HepG2 (cell line): ENCODE measurements around the gene BCLAF1. TPM values are rescaled to one million over a fixed set of nuclear protein-coding genes. Genes with fewer than 3 reads are reported as not detected.

Experiments used
- CBX2 ChIP-seq, 2 experiments: fragments of 200-600 bp in 1 of 2; sonication (generic); formaldehyde crosslinking in 1 of 2; IDR thresholded peaks; 2 replicates each; pipeline versions ENCODE4 v1.7.0 to v1.8.1; 2018 to 2022; ENCODE audit warnings: low read depth in 2 of 2, low read length in 1 of 2, mild to moderate bottlenecking in 1 of 2, missing genetic modification reagents in 1 of 2
- CEBPG ChIP-seq: IDR thresholded peaks from 2 replicates; pipeline ENCODE4 v1.6.1; 2016
- EP300 ChIP-seq, 3 experiments: sonication (generic) in 1 of 3; formaldehyde crosslinking in 1 of 3; IDR thresholded peaks; 2 replicates each; pipeline versions ENCODE4 v1.5.1 to v1.6.1; 2011 to 2020; ENCODE audit warnings: low read depth in 2 of 3, low read length in 2 of 3, borderline replicate concordance in 1 of 3, improper control_type of control experiment in 1 of 3, mild to moderate bottlenecking in 1 of 3, missing genetic modification reagents in 1 of 3, moderate library complexity in 1 of 3
- FOSL2 ChIP-seq: sonication (generic); formaldehyde crosslinking; IDR thresholded peaks from 2 replicates; pipeline ENCODE4 v1.4.0; 2020; ENCODE audit warnings: missing genetic modification reagents
- FOXK2 ChIP-seq: fragments of 450-650 bp; IDR thresholded peaks from 2 replicates; pipeline ENCODE4 v1.6.1; 2016
- SNAPC2 ChIP-seq: sonication (generic); formaldehyde crosslinking; IDR thresholded peaks from 2 replicates; pipeline ENCODE4 v1.8.1; 2022; ENCODE audit warnings: mild to moderate bottlenecking, missing genetic modification reagents
- SOX13 ChIP-seq, 3 experiments: fragments of 450-650 bp in 1 of 3; sonication (generic) in 1 of 3; formaldehyde crosslinking in 1 of 3; IDR thresholded peaks in 2 of 3; conservative IDR thresholded peaks in 1 of 3; 2 replicates each; pipeline versions ENCODE4 v1.5.0 to v1.6.1; 2016 to 2020; ENCODE audit warnings: antibody characterized with exemption in 1 of 3, mild to moderate bottlenecking in 1 of 3, missing compliant biosample characterization in 1 of 3, missing genetic modification reagents in 1 of 3, moderate library complexity in 1 of 3
- ZNF12 ChIP-seq: sonication (generic); formaldehyde crosslinking; IDR thresholded peaks from 2 replicates; pipeline ENCODE4 v1.5.0; 2020; ENCODE audit warnings: missing genetic modification reagents
- ZNF761 ChIP-seq: sonication (generic); formaldehyde crosslinking; conservative IDR thresholded peaks from 2 replicates; pipeline ENCODE4 v1.4.0; 2020; ENCODE audit warnings: mild to moderate bottlenecking, missing genetic modification reagents
- ZNF841 ChIP-seq: sonication (generic); formaldehyde crosslinking; IDR thresholded peaks from 2 replicates; pipeline ENCODE4 v1.8.1; 2023; ENCODE audit warnings: missing genetic modification reagents, borderline replicate concordance
- polyA plus RNA-seq, 8 experiments: library from polyadenylated mRNA; depleted of rRNA in 3 of 8; stranded (reverse) in 7 of 8; unstranded in 1 of 8; fragments of >200 nt; fragmentation: Illumina TruSeq in 4 of 8; extraction: Trizol in 4 of 8; gene quantifications; 2 replicates each; pipeline versions ENCODE4 v1.2.1 to v1.2.3, GENCODE V29; 2011 to 2016; ENCODE audit warnings: low read depth in 4 of 8, missing spikeins in 1 of 8, mixed read lengths in 1 of 8; ENCODE audit not compliant: insufficient read depth in 1 of 8
- total RNA-seq, 5 experiments: library from RNA; depleted of rRNA; stranded (reverse); fragments of >200 nt; fragmentation: Illumina TruSeq; extraction: Trizol; gene quantifications; 2 replicates each; pipeline ENCODE4 v1.2.3, GENCODE V29; 2016; ENCODE audit warnings: low read depth in 1 of 5
- TF ChIP-seq, protein P1 (sequence below): sonication (generic); formaldehyde crosslinking; IDR thresholded peaks from 2 replicates; pipeline ENCODE4 v1.5.0; 2020; ENCODE audit warnings: mild to moderate bottlenecking, missing genetic modification reagents, borderline replicate concordance
- TF ChIP-seq, protein P2 (sequence below): sonication (generic); formaldehyde crosslinking; IDR thresholded peaks from 2 replicates; pipeline ENCODE4 v1.9.0; 2022; ENCODE audit warnings: missing genetic modification reagents, mild to moderate bottlenecking, borderline replicate concordance
- TF ChIP-seq, protein P3 (sequence below): sonication (generic); formaldehyde crosslinking; IDR thresholded peaks from 2 replicates; pipeline ENCODE4 v1.4.0; 2020; ENCODE audit warnings: missing genetic modification reagents, borderline replicate concordance
- TF ChIP-seq, protein P4 (sequence below): sonication (generic); formaldehyde crosslinking; IDR thresholded peaks from 2 replicates; pipeline ENCODE4 v1.4.0; 2020; ENCODE audit warnings: mild to moderate bottlenecking, missing genetic modification reagents

Gene BCLAF1
- total and polyA plus RNA-seq, 2 of the 13 experiments (the other 11 are each of a cell fraction or from before 2014, with no cell fraction given) = 55.3 to 292 TPM

GRCh38 chr6:136289579-136290409 is at the start of gene BCLAF1 (continued):
- TF ChIP-seq, protein P1, sequence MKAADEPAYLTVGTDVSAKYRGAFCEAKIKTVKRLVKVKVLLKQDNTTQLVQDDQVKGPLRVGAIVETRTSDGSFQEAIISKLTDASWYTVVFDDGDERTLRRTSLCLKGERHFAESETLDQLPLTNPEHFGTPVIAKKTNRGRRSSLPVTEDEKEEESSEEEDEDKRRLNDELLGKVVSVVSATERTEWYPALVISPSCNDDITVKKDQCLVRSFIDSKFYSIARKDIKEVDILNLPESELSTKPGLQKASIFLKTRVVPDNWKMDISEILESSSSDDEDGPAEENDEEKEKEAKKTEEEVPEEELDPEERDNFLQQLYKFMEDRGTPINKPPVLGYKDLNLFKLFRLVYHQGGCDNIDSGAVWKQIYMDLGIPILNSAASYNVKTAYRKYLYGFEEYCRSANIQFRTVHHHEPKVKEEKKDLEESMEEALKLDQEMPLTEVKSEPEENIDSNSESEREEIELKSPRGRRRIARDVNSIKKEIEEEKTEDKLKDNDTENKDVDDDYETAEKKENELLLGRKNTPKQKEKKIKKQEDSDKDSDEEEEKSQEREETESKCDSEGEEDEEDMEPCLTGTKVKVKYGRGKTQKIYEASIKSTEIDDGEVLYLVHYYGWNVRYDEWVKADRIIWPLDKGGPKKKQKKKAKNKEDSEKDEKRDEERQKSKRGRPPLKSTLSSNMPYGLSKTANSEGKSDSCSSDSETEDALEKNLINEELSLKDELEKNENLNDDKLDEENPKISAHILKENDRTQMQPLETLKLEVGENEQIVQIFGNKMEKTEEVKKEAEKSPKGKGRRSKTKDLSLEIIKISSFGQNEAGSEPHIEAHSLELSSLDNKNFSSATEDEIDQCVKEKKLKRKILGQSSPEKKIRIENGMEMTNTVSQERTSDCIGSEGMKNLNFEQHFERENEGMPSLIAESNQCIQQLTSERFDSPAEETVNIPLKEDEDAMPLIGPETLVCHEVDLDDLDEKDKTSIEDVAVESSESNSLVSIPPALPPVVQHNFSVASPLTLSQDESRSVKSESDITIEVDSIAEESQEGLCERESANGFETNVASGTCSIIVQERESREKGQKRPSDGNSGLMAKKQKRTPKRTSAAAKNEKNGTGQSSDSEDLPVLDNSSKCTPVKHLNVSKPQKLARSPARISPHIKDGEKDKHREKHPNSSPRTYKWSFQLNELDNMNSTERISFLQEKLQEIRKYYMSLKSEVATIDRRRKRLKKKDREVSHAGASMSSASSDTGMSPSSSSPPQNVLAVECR = peak; percentile 82; the same call in 1 of the 2 replicates
- TF ChIP-seq SOX13 (IDR thresholded peaks at IDR 0.05) (no peak), SOX13 (CRISPR knock-in tag; conservative IDR thresholded peaks at IDR 0.05 in 1 of 2, IDR thresholded peaks at IDR 0.05 in 1 of 2) (peak in 1 of 2 experiments; percentile 7; a peak in 1 of 4 replicates), EP300 (IDR thresholded peaks at IDR 0.05; ENCODE audit: low read depth in 2 of 2, low read length in 2 of 2) (peak in 1 of 2 experiments; percentile 45; a peak in 1 of 4 replicates), EP300 (CRISPR knock-in tag; IDR thresholded peaks at IDR 0.05; ENCODE audit: borderline replicate concordance) (no peak; the same call in 1 of the 2 replicates), FOSL2 (CRISPR knock-in tag) (0 out of 2 replicates have a peak, but pooled peaks have one; percentile 10), ZNF841 (CRISPR knock-in tag) (0 out of 2 replicates have a peak, but pooled peaks have one; percentile 61), SNAPC2 (CRISPR knock-in tag) (peak; percentile 70), FOXK2 (peak; percentile 69; the same call in 1 of the 2 replicates), CEBPG (CRISPR knock-in tag) (no peak; the same call in none of the 2 replicates), ZNF12 (no peak; the same call in 1 of the 2 replicates), CBX2 (IDR thresholded peaks at IDR 0.05; ENCODE audit: low read depth, low read length) (no peak), CBX2 (CRISPR knock-in tag; IDR thresholded peaks at IDR 0.05; ENCODE audit: low read depth) (peak; percentile 16), ZNF761 (CRISPR knock-in tag) (no peak)
- TF ChIP-seq, protein P2, sequence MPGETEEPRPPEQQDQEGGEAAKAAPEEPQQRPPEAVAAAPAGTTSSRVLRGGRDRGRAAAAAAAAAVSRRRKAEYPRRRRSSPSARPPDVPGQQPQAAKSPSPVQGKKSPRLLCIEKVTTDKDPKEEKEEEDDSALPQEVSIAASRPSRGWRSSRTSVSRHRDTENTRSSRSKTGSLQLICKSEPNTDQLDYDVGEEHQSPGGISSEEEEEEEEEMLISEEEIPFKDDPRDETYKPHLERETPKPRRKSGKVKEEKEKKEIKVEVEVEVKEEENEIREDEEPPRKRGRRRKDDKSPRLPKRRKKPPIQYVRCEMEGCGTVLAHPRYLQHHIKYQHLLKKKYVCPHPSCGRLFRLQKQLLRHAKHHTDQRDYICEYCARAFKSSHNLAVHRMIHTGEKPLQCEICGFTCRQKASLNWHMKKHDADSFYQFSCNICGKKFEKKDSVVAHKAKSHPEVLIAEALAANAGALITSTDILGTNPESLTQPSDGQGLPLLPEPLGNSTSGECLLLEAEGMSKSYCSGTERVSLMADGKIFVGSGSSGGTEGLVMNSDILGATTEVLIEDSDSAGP = peak; percentile 91; the same call in 1 of the 2 replicates
- TF ChIP-seq, protein P3, sequence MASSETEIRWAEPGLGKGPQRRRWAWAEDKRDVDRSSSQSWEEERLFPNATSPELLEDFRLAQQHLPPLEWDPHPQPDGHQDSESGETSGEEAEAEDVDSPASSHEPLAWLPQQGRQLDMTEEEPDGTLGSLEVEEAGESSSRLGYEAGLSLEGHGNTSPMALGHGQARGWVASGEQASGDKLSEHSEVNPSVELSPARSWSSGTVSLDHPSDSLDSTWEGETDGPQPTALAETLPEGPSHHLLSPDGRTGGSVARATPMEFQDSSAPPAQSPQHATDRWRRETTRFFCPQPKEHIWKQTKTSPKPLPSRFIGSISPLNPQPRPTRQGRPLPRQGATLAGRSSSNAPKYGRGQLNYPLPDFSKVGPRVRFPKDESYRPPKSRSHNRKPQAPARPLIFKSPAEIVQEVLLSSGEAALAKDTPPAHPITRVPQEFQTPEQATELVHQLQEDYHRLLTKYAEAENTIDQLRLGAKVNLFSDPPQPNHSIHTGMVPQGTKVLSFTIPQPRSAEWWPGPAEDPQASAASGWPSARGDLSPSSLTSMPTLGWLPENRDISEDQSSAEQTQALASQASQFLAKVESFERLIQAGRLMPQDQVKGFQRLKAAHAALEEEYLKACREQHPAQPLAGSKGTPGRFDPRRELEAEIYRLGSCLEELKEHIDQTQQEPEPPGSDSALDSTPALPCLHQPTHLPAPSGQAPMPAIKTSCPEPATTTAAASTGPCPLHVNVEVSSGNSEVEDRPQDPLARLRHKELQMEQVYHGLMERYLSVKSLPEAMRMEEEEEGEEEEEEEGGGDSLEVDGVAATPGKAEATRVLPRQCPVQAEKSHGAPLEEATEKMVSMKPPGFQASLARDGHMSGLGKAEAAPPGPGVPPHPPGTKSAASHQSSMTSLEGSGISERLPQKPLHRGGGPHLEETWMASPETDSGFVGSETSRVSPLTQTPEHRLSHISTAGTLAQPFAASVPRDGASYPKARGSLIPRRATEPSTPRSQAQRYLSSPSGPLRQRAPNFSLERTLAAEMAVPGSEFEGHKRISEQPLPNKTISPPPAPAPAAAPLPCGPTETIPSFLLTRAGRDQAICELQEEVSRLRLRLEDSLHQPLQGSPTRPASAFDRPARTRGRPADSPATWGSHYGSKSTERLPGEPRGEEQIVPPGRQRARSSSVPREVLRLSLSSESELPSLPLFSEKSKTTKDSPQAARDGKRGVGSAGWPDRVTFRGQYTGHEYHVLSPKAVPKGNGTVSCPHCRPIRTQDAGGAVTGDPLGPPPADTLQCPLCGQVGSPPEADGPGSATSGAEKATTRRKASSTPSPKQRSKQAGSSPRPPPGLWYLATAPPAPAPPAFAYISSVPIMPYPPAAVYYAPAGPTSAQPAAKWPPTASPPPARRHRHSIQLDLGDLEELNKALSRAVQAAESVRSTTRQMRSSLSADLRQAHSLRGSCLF = no peak
- TF ChIP-seq, protein P4, sequence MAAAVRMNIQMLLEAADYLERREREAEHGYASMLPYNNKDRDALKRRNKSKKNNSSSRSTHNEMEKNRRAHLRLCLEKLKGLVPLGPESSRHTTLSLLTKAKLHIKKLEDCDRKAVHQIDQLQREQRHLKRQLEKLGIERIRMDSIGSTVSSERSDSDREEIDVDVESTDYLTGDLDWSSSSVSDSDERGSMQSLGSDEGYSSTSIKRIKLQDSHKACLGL (CRISPR knock-in tag) = peak; percentile 67
